GM23338 (cell line): ENCODE measurements around the gene TTC9C. TPM values are rescaled to one million over a fixed set of nuclear protein-coding genes. Genes with fewer than 3 reads are reported as not detected.
"Not testable (repeated sequence)": the region's sequence is repeated elsewhere in the genome, so short reads cannot be mapped to it uniquely, and the experiment has no call there.

Experiments used
- ATAC-seq: fragments of 200-7000 bp; cut with Tn5 transposase; 3 replicates; pipeline ENCODE4 v1.9.1; 2020
- DNase-seq: peaks from one replicate; pipeline ENCODE4 v3.0.0-alpha.2; 2015; ENCODE audit warnings: low spot score
- H2AFZ ChIP-seq: fragments of 200-600 bp; sonication (generic); 2 replicates; pipeline ENCODE4 v1.8.0; 2016; ENCODE audit warnings: antibody characterized with exemption, mild to moderate bottlenecking, moderate library complexity
- H3F3A ChIP-seq: fragments of 200-600 bp; sonication (generic); replicated peaks from 2 replicates; pipeline ENCODE4 v1.8.0; 2017; ENCODE audit warnings: antibody characterized with exemption, mixed run types, low read depth
- H3K27ac ChIP-seq: fragments of 200-600 bp; sonication (generic); 2 replicates; pipeline ENCODE4 v1.6.1; 2016; ENCODE audit warnings: low read depth
- H3K27me3 ChIP-seq: fragments of 200-600 bp; sonication (generic); 2 replicates; pipeline ENCODE4 v1.8.0; 2016; ENCODE audit warnings: mild to moderate bottlenecking, mixed run types, moderate library complexity; ENCODE audit not compliant: insufficient read depth
- H3K36me3 ChIP-seq: fragments of 200-600 bp; sonication (generic); 2 replicates; pipeline ENCODE4 v1.8.0; 2016; ENCODE audit warnings: mild to moderate bottlenecking; ENCODE audit not compliant: insufficient read depth
- H3K4me1 ChIP-seq: fragments of 200-600 bp; sonication (generic); 2 replicates; pipeline ENCODE4 v1.8.0; 2016; ENCODE audit warnings: mild to moderate bottlenecking, moderate library complexity; ENCODE audit not compliant: insufficient read depth
- H3K4me2 ChIP-seq: fragments of 200-600 bp; sonication (generic); 2 replicates; pipeline ENCODE4 v1.7.1; 2017; ENCODE audit warnings: mixed run types
- H3K4me3 ChIP-seq: fragments of 200-600 bp; sonication (generic); 2 replicates; pipeline ENCODE4 v1.6.1; 2016; ENCODE audit warnings: mixed run types
- H3K79me2 ChIP-seq: fragments of 200-600 bp; sonication (generic); replicated peaks from 2 replicates; pipeline ENCODE4 v1.8.0; 2017; ENCODE audit warnings: mild to moderate bottlenecking; ENCODE audit not compliant: insufficient read depth
- H3K9me2 ChIP-seq: fragments of 200-600 bp; sonication (generic); 2 replicates; pipeline ENCODE4 v1.8.0; 2017; ENCODE audit not compliant: insufficient read depth
- H4K20me1 ChIP-seq: fragments of 200-600 bp; sonication (generic); replicated peaks from 2 replicates; pipeline ENCODE4 v1.8.0; 2017; ENCODE audit warnings: mild to moderate bottlenecking; ENCODE audit not compliant: insufficient read depth
- H3K27ac Mint-ChIP-seq: 2 replicates; pipeline ENCODE4 v1.8.0; 2020; ENCODE audit warnings: inconsistent platforms, mild to moderate bottlenecking, moderate library complexity, mixed read lengths
- H3K27me3 Mint-ChIP-seq: 3 replicates; pipeline ENCODE4 v1.8.0; 2022; ENCODE audit warnings: low read depth, mild to moderate bottlenecking, moderate library complexity, mixed read lengths, inconsistent platforms; ENCODE audit not compliant: insufficient read depth, poor library complexity
- H3K36me3 Mint-ChIP-seq: 3 replicates; pipeline ENCODE4 v1.8.0; 2021; ENCODE audit warnings: low read depth, mild to moderate bottlenecking, inconsistent platforms, moderate library complexity, mixed read lengths
- H3K4me1 Mint-ChIP-seq: 3 replicates; pipeline ENCODE4 v1.8.0; 2020; ENCODE audit warnings: mild to moderate bottlenecking, inconsistent platforms, mixed read lengths
- H3K4me3 Mint-ChIP-seq: 3 replicates; pipeline ENCODE4 v1.8.0; 2021; ENCODE audit warnings: moderate library complexity, mild to moderate bottlenecking, inconsistent platforms, mixed read lengths
- H3K9me3 Mint-ChIP-seq: 3 replicates; pipeline ENCODE4 v1.8.0; 2020; ENCODE audit warnings: moderate library complexity, mild to moderate bottlenecking, inconsistent platforms, mixed read lengths
- CTCF ChIP-seq, 2 experiments: fragments of 200-600 bp in 1 of 2; sonication (generic) in 1 of 2; conservative IDR thresholded peaks; 2 replicates each; pipeline versions ENCODE4 v1.5.1 to v1.6.1; 2016 to 2017; ENCODE audit warnings: antibody characterized with exemption in 2 of 2, low read depth in 2 of 2, mild to moderate bottlenecking in 2 of 2, moderate library complexity in 1 of 2
- EZH2 ChIP-seq: fragments of 200-600 bp; sonication (generic); IDR thresholded peaks from one replicate; pipeline ENCODE4 v1.8.0; 2017; ENCODE audit warnings: antibody characterized with exemption, mild to moderate bottlenecking, low read depth; ENCODE audit not compliant: unreplicated experiment
- EZH2phosphoT487 ChIP-seq: fragments of 200-600 bp; sonication (generic); IDR thresholded peaks from one replicate; pipeline ENCODE4 v1.8.1; 2018; ENCODE audit warnings: antibody characterized with exemption; ENCODE audit not compliant: unreplicated experiment
- JUNB ChIP-seq: IDR thresholded peaks from one replicate; pipeline ENCODE4 v1.6.1; 2016; ENCODE audit warnings: antibody characterized with exemption; ENCODE audit not compliant: unreplicated experiment
- POLR2AphosphoS5 ChIP-seq: IDR thresholded peaks from 2 replicates; pipeline ENCODE4 v1.6.1; 2016; ENCODE audit warnings: antibody characterized with exemption, low read depth
- REST ChIP-seq: IDR thresholded peaks from one replicate; pipeline ENCODE4 v1.6.1; 2018; ENCODE audit warnings: antibody characterized with exemption; ENCODE audit not compliant: unreplicated experiment
- ZNF331 ChIP-seq: fragments of 250-450 bp; sonication (Bioruptor Pico); IDR thresholded peaks from 2 replicates; pipeline ENCODE4 v1.5.0; 2020; ENCODE audit warnings: low read depth, mild to moderate bottlenecking, moderate library complexity
- polyA plus RNA-seq: library from polyadenylated mRNA; unstranded; fragments of >200 nt; fragmentation: Nextera tagmentation; extraction: Ambion mirVana; gene quantifications from 2 replicates; pipeline ENCODE4 v1.2.1, GENCODE V29; 2016
- total RNA-seq: library from RNA; depleted of rRNA; stranded (reverse); fragments of >200 nt; shearing (Covaris generic); gene quantifications from 2 replicates; pipeline ENCODE4 v1.2.3, GENCODE V29; 2014

Gene TTC9C
- total and polyA plus RNA-seq, 2 experiments from 2014 or later = 27.5 to 42.0 TPM

- TF ChIP-seq REST (no peak), JUNB (no peak), EZH2 (no peak), ZNF331 (CRISPR knock-in tag) (no peak), POLR2AphosphoS5 (no peak; the same call in 1 of the 2 replicates), CTCF (conservative IDR thresholded peaks at IDR 0.05; ENCODE audit: low read depth in 2 of 2) (no peak)
Observed at GRCh38 chr11:62727872-62728170, 465 bp upstream of the TTC9C start (continued).

GRCh38 chr11:62730076-62730475 lies 1.8 kb downstream of the TTC9C start:
- not testable (repeated sequence) for DNase-seq, H3K9me2 ChIP-seq, H3K27ac ChIP-seq, H2AFZ ChIP-seq, H3K9me3 Mint-ChIP-seq, H3K27ac Mint-ChIP-seq, H3K36me3 ChIP-seq, H3K27me3 ChIP-seq, ATAC-seq
- Mint-ChIP-seq H3K36me3 (peaks cover 26% of the 10 kb centered on the region), H3K4me1 (peaks cover 12% of the 10 kb centered on the region), H3K27me3 (peaks cover 12% of the 10 kb centered on the region), H3K4me3 (peak overlapping the region; percentile 98)
- Histone ChIP-seq H3F3A (peaks cover 23% of the 10 kb centered on the region), H3K79me2 (peaks cover 52% of the 10 kb centered on the region), H3K4me1 (peaks cover 16% of the 10 kb centered on the region), H4K20me1 (peaks cover 17% of the 10 kb centered on the region), H3K4me2 (peak overlapping the region; percentile 72), H3K4me3 (peak overlapping the region; percentile 59; the same call in 1 of the 2 replicates)

- TF ChIP-seq CTCF (conservative IDR thresholded peaks at IDR 0.05; ENCODE audit: low read depth in 2 of 2) = peak; percentile 41 to 45
- no peak for TF ChIP-seq EZH2phosphoT487
- H4K20me1 ChIP-seq = peaks cover 6% of the 10 kb centered on the region
- H3K36me3 ChIP-seq = peaks cover 8% of the 10 kb centered on the region; the same call in 1 of the 2 replicates
- no peaks in the 10 kb centered on the region for H3K9me2 ChIP-seq
- H3K4me1 ChIP-seq = peaks cover 8% of the 10 kb centered on the region
- H3K4me1 Mint-ChIP-seq = peaks cover 5% of the 10 kb centered on the region
- no peak overlapping the region for H3K27ac ChIP-seq
- peaks cover 14% of the 10 kb centered on the region for H3F3A ChIP-seq
- H3K4me2 ChIP-seq = no peak overlapping the region
- no peak overlapping the region for H3K27ac Mint-ChIP-seq
- ATAC-seq (no peak), DNase-seq (peak; percentile 55)
- no peaks in the 10 kb centered on the region; the same call in 2 of the 3 replicates for H3K9me3 Mint-ChIP-seq
- H3K27me3 ChIP-seq = no peaks in the 10 kb centered on the region
- H3K4me3 Mint-ChIP-seq = no peak overlapping the region; the same call in 2 of the 3 replicates
- no peak overlapping the region for H2AFZ ChIP-seq
- H3K27me3 Mint-ChIP-seq = peaks cover 6% of the 10 kb centered on the region
- H3K4me3 ChIP-seq = no peak overlapping the region
- peaks cover 25% of the 10 kb centered on the region for H3K36me3 Mint-ChIP-seq
- H3K79me2 ChIP-seq = peaks cover 36% of the 10 kb centered on the region
Observed at GRCh38 chr11:62732830-62733229, 4.5 kb downstream of the TTC9C start.
